ENCODE measurements around the gene AK3.

DNA sequence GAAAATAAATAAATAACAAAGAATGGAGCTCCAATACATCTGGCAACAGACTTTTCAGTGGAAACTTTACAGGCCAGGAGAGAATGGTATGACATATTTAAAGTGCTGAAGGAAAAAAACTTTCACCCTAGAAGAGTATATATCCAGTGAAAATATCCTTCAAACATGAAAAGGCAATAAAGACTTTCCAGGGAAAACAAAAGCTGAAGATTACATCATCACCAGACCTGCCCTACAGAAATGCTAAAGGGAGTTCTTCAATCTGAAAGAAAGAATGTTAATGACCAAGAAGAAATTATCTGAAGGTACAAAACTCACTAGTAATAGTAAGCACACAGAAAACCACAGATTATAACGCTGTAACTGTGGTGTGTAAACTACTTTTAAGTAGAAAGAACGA, 43.4 kb upstream of the AK3 start:
- TF ChIP-seq, protein P1, sequence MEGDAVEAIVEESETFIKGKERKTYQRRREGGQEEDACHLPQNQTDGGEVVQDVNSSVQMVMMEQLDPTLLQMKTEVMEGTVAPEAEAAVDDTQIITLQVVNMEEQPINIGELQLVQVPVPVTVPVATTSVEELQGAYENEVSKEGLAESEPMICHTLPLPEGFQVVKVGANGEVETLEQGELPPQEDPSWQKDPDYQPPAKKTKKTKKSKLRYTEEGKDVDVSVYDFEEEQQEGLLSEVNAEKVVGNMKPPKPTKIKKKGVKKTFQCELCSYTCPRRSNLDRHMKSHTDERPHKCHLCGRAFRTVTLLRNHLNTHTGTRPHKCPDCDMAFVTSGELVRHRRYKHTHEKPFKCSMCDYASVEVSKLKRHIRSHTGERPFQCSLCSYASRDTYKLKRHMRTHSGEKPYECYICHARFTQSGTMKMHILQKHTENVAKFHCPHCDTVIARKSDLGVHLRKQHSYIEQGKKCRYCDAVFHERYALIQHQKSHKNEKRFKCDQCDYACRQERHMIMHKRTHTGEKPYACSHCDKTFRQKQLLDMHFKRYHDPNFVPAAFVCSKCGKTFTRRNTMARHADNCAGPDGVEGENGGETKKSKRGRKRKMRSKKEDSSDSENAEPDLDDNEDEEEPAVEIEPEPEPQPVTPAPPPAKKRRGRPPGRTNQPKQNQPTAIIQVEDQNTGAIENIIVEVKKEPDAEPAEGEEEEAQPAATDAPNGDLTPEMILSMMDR (IDR thresholded peaks at IDR 0.05; ENCODE audit: low read length) = no peak
- TF ChIP-seq EZH2 (optimal IDR thresholded peaks at IDR 0.05; ENCODE audit: low read depth, low read length) (no peak), EZH2phosphoT487 (IDR thresholded peaks at IDR 0.05; ENCODE audit: low read length) (no peak)
